IMR-90 (cell line): ENCODE data around the gene CENATAC. TPM values are rescaled to one million over a fixed set of nuclear protein-coding genes. Genes with fewer than 3 reads are reported as not detected.

Experiments used
- ATAC-seq: fragments of 200-7000 bp; cut with Tn5 transposase; 2 replicates; pipeline ENCODE4 v1.9.1; 2020; ENCODE audit warnings: low read depth, mild to moderate bottlenecking, moderate library complexity
- BruUV-seq: library from RNA; stranded (reverse); fragments of 400-500 nt; replicated peaks from 2 replicates; lab custom pipeline; 2021; lab: Mats Ljungman, UMichigan
- CTCF ChIA-PET: fragments of 300-600 bp; formaldehyde crosslinking; extraction: SDS; loops from one replicate; lab custom pipeline; 2021; ENCODE audit warnings: antibody characterized with exemption; lab: Yijun Ruan, JAX
- POLR2A ChIA-PET: fragments of 300-600 bp; sonication (Branson Sonifier 250); formaldehyde crosslinking; loops from one replicate; lab custom pipeline; 2022; ENCODE audit warnings: antibody characterized with exemption; ENCODE audit not compliant: unreplicated experiment; lab: Charles Lee
- DNase-seq: peaks from one replicate; pipeline ENCODE4 v3.0.0; 2013
- H2AFZ ChIP-seq: replicated peaks from 2 replicates; pipeline ENCODE3; 2013; ENCODE audit warnings: low read length, mild to moderate bottlenecking; ENCODE audit not compliant: poor library complexity
- H2AK5ac ChIP-seq: 2 replicates; pipeline ENCODE4 v1.6.1; 2013; ENCODE audit warnings: low read depth, low read length, inconsistent platforms
- H2AK9ac ChIP-seq: replicated peaks from 2 replicates; pipeline ENCODE3; 2013; ENCODE audit warnings: mild to moderate bottlenecking, low read depth, low read length, moderate library complexity; ENCODE audit not compliant: poor library complexity
- H2BK120ac ChIP-seq: 2 replicates; pipeline ENCODE4 v1.6.1; 2013; ENCODE audit warnings: low read depth, low read length, inconsistent platforms
- H2BK15ac ChIP-seq: 3 replicates; pipeline ENCODE4 v1.6.1; 2013; ENCODE audit warnings: low read depth, low read length, inconsistent platforms
- H2BK20ac ChIP-seq: 2 replicates; pipeline ENCODE4 v1.6.1; 2013; ENCODE audit warnings: low read depth, mild to moderate bottlenecking, inconsistent platforms, low read length, moderate library complexity
- H2BK5ac ChIP-seq: 2 replicates; pipeline ENCODE4 v1.6.1; 2013; ENCODE audit warnings: mild to moderate bottlenecking, low read depth, low read length, inconsistent platforms; ENCODE audit not compliant: poor library complexity, severe bottlenecking
- H3K14ac ChIP-seq: replicated peaks from 2 replicates; pipeline ENCODE4 v1.6.1; 2013; ENCODE audit warnings: low read depth, low read length, inconsistent platforms
- H3K18ac ChIP-seq: 2 replicates; pipeline ENCODE4 v1.6.1; 2013; ENCODE audit warnings: low read depth, low read length, control low read depth
- H3K23ac ChIP-seq: 2 replicates; pipeline ENCODE4 v1.6.1; 2013; ENCODE audit warnings: low read depth, low read length, inconsistent platforms
- H3K27ac ChIP-seq: 2 replicates; pipeline ENCODE4 v1.5.1; 2013; ENCODE audit warnings: mild to moderate bottlenecking, control low read depth, low read length; ENCODE audit not compliant: insufficient read depth
- H3K27me3 ChIP-seq: 2 replicates; pipeline ENCODE4 v1.6.1; 2013; ENCODE audit warnings: low read length; ENCODE audit not compliant: control insufficient read depth, insufficient read depth
- H3K36me3 ChIP-seq: 2 replicates; pipeline ENCODE4 v1.6.1; 2013; ENCODE audit warnings: low read length, mixed read lengths; ENCODE audit not compliant: control insufficient read depth, insufficient read depth
- H3K4ac ChIP-seq: 2 replicates; pipeline ENCODE4 v1.6.1; 2013; ENCODE audit warnings: low read depth, low read length, inconsistent platforms
- H3K4me1 ChIP-seq: 2 replicates; pipeline ENCODE4 v1.6.1; 2013; ENCODE audit warnings: low read length, mixed read lengths; ENCODE audit not compliant: control insufficient read depth, insufficient read depth
- H3K4me2 ChIP-seq: 2 replicates; pipeline ENCODE4 v1.6.1; 2013; ENCODE audit warnings: low read depth, mild to moderate bottlenecking, control low read depth, low read length, moderate library complexity
- H3K4me3 ChIP-seq: 2 replicates; pipeline ENCODE4 v1.5.1; 2013; ENCODE audit warnings: low read depth, mild to moderate bottlenecking, control low read depth, low read length, moderate library complexity; ENCODE audit not compliant: insufficient read depth
- H3K56ac ChIP-seq: 2 replicates; pipeline ENCODE4 v1.6.1; 2013; ENCODE audit warnings: low read length, inconsistent platforms; ENCODE audit not compliant: insufficient read depth; ENCODE audit errors: extremely low read depth
- H3K79me1 ChIP-seq, 2 experiments: 2 replicates each; pipeline ENCODE4 v1.6.1; 2013; ENCODE audit warnings: low read length in 2 of 2, inconsistent platforms in 1 of 2, low read depth in 1 of 2
- H3K9ac ChIP-seq: 2 replicates; pipeline ENCODE4 v1.6.1; 2013; ENCODE audit warnings: low read depth, low read length, control low read depth
- H3K9me1 ChIP-seq: 2 replicates; pipeline ENCODE4 v1.6.1; 2013; ENCODE audit warnings: low read length, inconsistent platforms; ENCODE audit not compliant: insufficient read depth
- H3K9me3 ChIP-seq: 2 replicates; pipeline ENCODE4 v1.6.1; 2013; ENCODE audit warnings: low read length; ENCODE audit not compliant: control insufficient read depth, insufficient read depth
- H4K20me1 ChIP-seq: 2 replicates; pipeline ENCODE4 v1.6.1; 2013; ENCODE audit warnings: low read length, inconsistent platforms; ENCODE audit not compliant: insufficient read depth
- H4K5ac ChIP-seq: 2 replicates; pipeline ENCODE4 v1.6.1; 2013; ENCODE audit warnings: mild to moderate bottlenecking, low read depth, low read length, control low read depth
- H4K8ac ChIP-seq, 2 experiments: 2 replicates each; pipeline ENCODE4 v1.6.1; 2013; ENCODE audit warnings: low read depth in 2 of 2, low read length in 2 of 2, control low read depth in 1 of 2, inconsistent platforms in 1 of 2
- H4K91ac ChIP-seq: 2 replicates; pipeline ENCODE4 v1.6.1; 2013; ENCODE audit warnings: low read depth, low read length, inconsistent platforms; ENCODE audit not compliant: insufficient read depth
- BHLHE40 ChIP-seq: fragments of 150-350 bp; IDR thresholded peaks from 2 replicates; pipeline ENCODE4 v1.6.1; 2016; ENCODE audit warnings: mild to moderate bottlenecking, low read depth, low read length
- CEBPB ChIP-seq: IDR thresholded peaks from 2 replicates; pipeline ENCODE4 v1.6.1; 2012; ENCODE audit warnings: low read depth, low read length, improper control_type of control experiment
- CHD1 ChIP-seq: IDR thresholded peaks from 2 replicates; pipeline ENCODE4 v1.6.1; 2012; ENCODE audit warnings: low read depth, low read length, improper control_type of control experiment
- FOS ChIP-seq: fragments of 150-350 bp; IDR thresholded peaks from 2 replicates; pipeline ENCODE4 v1.6.1; 2016; ENCODE audit warnings: low read depth, low read length
- MAFK ChIP-seq: IDR thresholded peaks from 2 replicates; pipeline ENCODE4 v1.6.1; 2012; ENCODE audit warnings: low read depth, low read length, improper control_type of control experiment
- MAZ ChIP-seq: IDR thresholded peaks from 2 replicates; pipeline ENCODE4 v1.6.1; 2012; ENCODE audit warnings: low read depth, mild to moderate bottlenecking, low read length, improper control_type of control experiment, moderate library complexity, borderline replicate concordance
- MXI1 ChIP-seq: IDR thresholded peaks from 2 replicates; pipeline ENCODE4 v1.6.1; 2012; ENCODE audit warnings: low read depth, mild to moderate bottlenecking, low read length, moderate library complexity, borderline replicate concordance
- NFE2L2 ChIP-seq: fragments of 150-350 bp; IDR thresholded peaks from 2 replicates; pipeline ENCODE4 v1.6.1; 2016; ENCODE audit warnings: low read depth, mild to moderate bottlenecking, low read length
- POLR2A ChIP-seq: IDR thresholded peaks from 2 replicates; pipeline ENCODE4 v1.6.1; 2012; ENCODE audit warnings: mild to moderate bottlenecking, low read depth, low read length
- RAD21 ChIP-seq: IDR thresholded peaks from 2 replicates; pipeline ENCODE4 v1.6.1; 2012; ENCODE audit warnings: low read length, improper control_type of control experiment
- RCOR1 ChIP-seq: IDR thresholded peaks from 2 replicates; pipeline ENCODE4 v1.6.1; 2012; ENCODE audit warnings: mild to moderate bottlenecking, low read length, improper control_type of control experiment; ENCODE audit not compliant: insufficient replicate concordance
- RFX5 ChIP-seq: IDR thresholded peaks from 2 replicates; pipeline ENCODE4 v1.8.0; 2012; ENCODE audit warnings: low read depth, mild to moderate bottlenecking, low read length, moderate library complexity
- SMC3 ChIP-seq: fragments of 150-350 bp; IDR thresholded peaks from 2 replicates; pipeline ENCODE4 v1.6.1; 2016; ENCODE audit warnings: low read depth, mild to moderate bottlenecking, antibody characterized with exemption, low read length, moderate library complexity
- WGBS, 2 experiments: methylation state at CpG; one replicate each; pipeline versions ENCODE4 v1.1.5 to v1.1.7; 2013; ENCODE audit warnings: missing lambda C conversion rate in 2 of 2; ENCODE audit not compliant: insufficient read length in 1 of 2; ENCODE audit errors: extremely low coverage in 2 of 2; 5-methylcytosine and 5-hydroxymethylcytosine counted together
- dilution Hi-C: fragments of 300-500 bp; cut with HindIII; formaldehyde crosslinking; loops from one replicate; pipeline ENCODE4 v1.14.3; 2018; ENCODE audit warnings: low sequenced_read_pairs; ENCODE audit not compliant: unreplicated experiment
- in situ Hi-C: fragments of 300-500 bp; cut with MboI; formaldehyde crosslinking; loops from 3 replicates; pipeline ENCODE4 v1.14.3; 2019; ENCODE audit warnings: low sequenced_read_pairs, inconsistent platforms, mixed read lengths
- intact Hi-C: fragments of 100-400 bp; cut with micrococcal nuclease; formaldehyde crosslinking; loops from 2 replicates; pipeline ENCODE4 v1.10.0; 2022
- polyA plus RNA-seq, 3 experiments: library from polyadenylated mRNA; depleted of rRNA; stranded (reverse); fragments of >200 nt; gene quantifications; 2 replicates each; pipeline ENCODE4 v1.2.3, GENCODE V29; 2012; ENCODE audit warnings: low replicate concordance in 1 of 3
- total RNA-seq: library from RNA; depleted of rRNA; stranded (reverse); fragments of >200 nt; gene quantifications from 2 replicates; pipeline ENCODE4 v1.2.3, GENCODE V29; 2012
- TF ChIP-seq, protein P1 (sequence below): fragments of 150-350 bp; IDR thresholded peaks from 2 replicates; pipeline ENCODE4 v1.6.1; 2017; ENCODE audit warnings: mild to moderate bottlenecking, antibody characterized with exemption, low read length, low read depth
- TF ChIP-seq, protein P2 (sequence below): fragments of 150-350 bp; IDR thresholded peaks from 2 replicates; pipeline ENCODE4 v1.6.1; 2016; ENCODE audit warnings: low read depth, mild to moderate bottlenecking, low read length, moderate library complexity, borderline replicate concordance
- TF ChIP-seq, protein P3 (sequence below): conservative IDR thresholded peaks from 2 replicates; pipeline ENCODE4 v1.5.1; 2012; ENCODE audit warnings: mild to moderate bottlenecking, low read depth, low read length, improper control_type of control experiment

The CENATAC gene
- total and polyA plus RNA-seq, 2 of the 4 experiments (the other 2 are of a cell fraction), result 13.1 to 16.7 TPM

DNA sequence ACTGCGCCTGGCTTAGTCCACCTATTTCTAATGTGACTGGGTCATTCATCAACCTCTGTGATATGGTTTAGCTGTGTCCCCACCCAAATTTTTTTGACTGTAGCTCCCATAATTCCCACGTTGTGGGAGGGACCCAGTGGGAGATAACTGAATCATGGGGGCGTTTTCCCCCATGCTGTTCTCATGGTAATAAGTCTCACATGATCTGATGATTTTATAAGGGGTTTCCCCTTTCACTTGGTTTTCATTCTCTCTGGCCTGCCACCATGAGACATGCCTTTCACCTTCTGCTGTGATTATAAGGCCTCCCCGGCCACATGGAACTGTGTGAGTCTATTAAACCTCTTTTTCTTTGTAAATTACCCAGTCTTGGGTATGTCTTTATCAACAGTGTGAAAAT lies 8.7 kb downstream of the CENATAC start:
- Histone ChIP-seq H3K4me1 (no peaks in the 10 kb centered on the region), H3K9me1 (no peaks in the 10 kb centered on the region; the same call in 1 of the 2 replicates), H4K91ac (no peak overlapping the region), H4K8ac (no peak overlapping the region), H2BK15ac (no peak overlapping the region), H3K36me3 (peaks cover 34% of the 10 kb centered on the region), H3K18ac (no peak overlapping the region), H2BK120ac (no peak overlapping the region), H2AK9ac (no peak overlapping the region), H2BK20ac (no peak overlapping the region), H4K20me1 (no peaks in the 10 kb centered on the region), H3K4me2 (no peak overlapping the region), H3K56ac (no peak overlapping the region), H3K27me3 (no peaks in the 10 kb centered on the region), H3K4me3 (no peak overlapping the region), H4K5ac (no peak overlapping the region), H3K9ac (no peak overlapping the region), H3K14ac (no peak overlapping the region), H3K23ac (no peak overlapping the region), H3K4ac (no peak overlapping the region), H3K27ac (no peak overlapping the region), H2BK5ac (no peak overlapping the region), H3K9me3 (no peaks in the 10 kb centered on the region), H3K79me1 (peaks cover 9 to 32% of the 10 kb centered on the region in 2 experiments), H2AK5ac (no peak overlapping the region), H2AFZ (no peak overlapping the region)
- in situ Hi-C loops (no loop called here), dilution Hi-C loops (no loop called here), intact Hi-C loops (no loop called here)
- TF ChIP-seq RAD21 (no peak), BHLHE40 (no peak), SMC3 (no peak), MXI1 (no peak), RCOR1 (no peak), CHD1 (no peak), NFE2L2 (no peak), FOS (no peak), MAZ (no peak), POLR2A (no peak), CEBPB (no peak), MAFK (no peak), RFX5 (no peak)
- TF ChIP-seq, protein P1, sequence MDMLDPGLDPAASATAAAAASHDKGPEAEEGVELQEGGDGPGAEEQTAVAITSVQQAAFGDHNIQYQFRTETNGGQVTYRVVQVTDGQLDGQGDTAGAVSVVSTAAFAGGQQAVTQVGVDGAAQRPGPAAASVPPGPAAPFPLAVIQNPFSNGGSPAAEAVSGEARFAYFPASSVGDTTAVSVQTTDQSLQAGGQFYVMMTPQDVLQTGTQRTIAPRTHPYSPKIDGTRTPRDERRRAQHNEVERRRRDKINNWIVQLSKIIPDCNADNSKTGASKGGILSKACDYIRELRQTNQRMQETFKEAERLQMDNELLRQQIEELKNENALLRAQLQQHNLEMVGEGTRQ, result no peak
- TF ChIP-seq, protein P2, sequence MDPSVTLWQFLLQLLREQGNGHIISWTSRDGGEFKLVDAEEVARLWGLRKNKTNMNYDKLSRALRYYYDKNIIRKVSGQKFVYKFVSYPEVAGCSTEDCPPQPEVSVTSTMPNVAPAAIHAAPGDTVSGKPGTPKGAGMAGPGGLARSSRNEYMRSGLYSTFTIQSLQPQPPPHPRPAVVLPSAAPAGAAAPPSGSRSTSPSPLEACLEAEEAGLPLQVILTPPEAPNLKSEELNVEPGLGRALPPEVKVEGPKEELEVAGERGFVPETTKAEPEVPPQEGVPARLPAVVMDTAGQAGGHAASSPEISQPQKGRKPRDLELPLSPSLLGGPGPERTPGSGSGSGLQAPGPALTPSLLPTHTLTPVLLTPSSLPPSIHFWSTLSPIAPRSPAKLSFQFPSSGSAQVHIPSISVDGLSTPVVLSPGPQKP, result no peak
- TF ChIP-seq, protein P3, sequence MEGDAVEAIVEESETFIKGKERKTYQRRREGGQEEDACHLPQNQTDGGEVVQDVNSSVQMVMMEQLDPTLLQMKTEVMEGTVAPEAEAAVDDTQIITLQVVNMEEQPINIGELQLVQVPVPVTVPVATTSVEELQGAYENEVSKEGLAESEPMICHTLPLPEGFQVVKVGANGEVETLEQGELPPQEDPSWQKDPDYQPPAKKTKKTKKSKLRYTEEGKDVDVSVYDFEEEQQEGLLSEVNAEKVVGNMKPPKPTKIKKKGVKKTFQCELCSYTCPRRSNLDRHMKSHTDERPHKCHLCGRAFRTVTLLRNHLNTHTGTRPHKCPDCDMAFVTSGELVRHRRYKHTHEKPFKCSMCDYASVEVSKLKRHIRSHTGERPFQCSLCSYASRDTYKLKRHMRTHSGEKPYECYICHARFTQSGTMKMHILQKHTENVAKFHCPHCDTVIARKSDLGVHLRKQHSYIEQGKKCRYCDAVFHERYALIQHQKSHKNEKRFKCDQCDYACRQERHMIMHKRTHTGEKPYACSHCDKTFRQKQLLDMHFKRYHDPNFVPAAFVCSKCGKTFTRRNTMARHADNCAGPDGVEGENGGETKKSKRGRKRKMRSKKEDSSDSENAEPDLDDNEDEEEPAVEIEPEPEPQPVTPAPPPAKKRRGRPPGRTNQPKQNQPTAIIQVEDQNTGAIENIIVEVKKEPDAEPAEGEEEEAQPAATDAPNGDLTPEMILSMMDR, result no peak
- no CpG with 5 or more reads among the region's 4 CpGs for WGBS, 2 experiments
- no peak for DNase-seq
- ChIA-PET CTCF (interaction anchor here (0.7 kb wide), 1 partner anchor 94 kb away, joined by 3 read pairs; no protein-coding TSS in a partner anchor), POLR2A (no interaction called here)
- no TSS peak for BruUV-seq
- ATAC-seq, result no peak
